ENCODE results near the gene STRN4. TPM values are rescaled to one million over a fixed set of nuclear protein-coding genes. Genes with fewer than 3 reads are reported as not detected.

Gene STRN4
- total and polyA plus RNA-seq, 2 donors (not counting 1 experiment from before 2014, with no cell fraction given) = 111 to 112 TPM

DNA sequence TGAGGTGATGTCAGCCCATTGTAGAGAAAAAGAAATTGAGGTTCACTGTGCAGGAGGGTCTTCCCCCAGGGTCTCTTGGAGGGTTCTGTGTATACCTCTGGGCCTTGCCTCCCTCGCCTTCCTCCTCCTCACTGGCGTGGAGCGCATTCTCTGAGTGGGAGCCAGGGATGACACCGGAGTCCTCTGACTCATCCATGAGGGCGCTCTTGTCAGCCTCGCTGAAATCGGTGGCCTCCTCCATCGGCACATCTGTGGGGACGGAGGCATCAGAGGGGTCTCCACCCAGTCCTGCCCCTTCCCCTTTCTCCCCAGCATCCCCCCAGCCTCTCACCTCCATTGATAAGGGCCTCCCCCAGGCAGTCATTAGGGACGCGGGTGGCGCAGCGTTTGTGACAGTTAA is 45.5 kb downstream of the STRN4 start:
- no peak overlapping the region for H3K4me3 ChIP-seq (ENCODE audit: control extremely low read depth in 1 of 5, extremely low read depth in 1 of 5, insufficient read depth in 1 of 5, low read depth in 2 of 5, low read length in 4 of 5)
- no peaks in the 10 kb centered on the region for H3K27me3 ChIP-seq (replicated peaks in 1 of 4; ENCODE audit: control extremely low read depth in 1 of 4, control insufficient read depth in 3 of 4, insufficient read depth in 4 of 4, low read length in 3 of 4)
- Mint-ChIP-seq H3K27me3 (no peaks in the 10 kb centered on the region), H3K4me1 (peaks cover 10% of the 10 kb centered on the region), H3K27ac (no peak overlapping the region), H3K4me3 (no peak overlapping the region), H3K9me3 (ENCODE audit: insufficient read depth) (no peaks in the 10 kb centered on the region)
- H4K20me1 ChIP-seq (ENCODE audit: control insufficient read depth, insufficient read depth, low read length, poor library complexity, severe bottlenecking) = peaks cover 100% of the 10 kb centered on the region
- TF ChIP-seq EZH2 (IDR thresholded peaks at IDR 0.05; ENCODE audit: borderline replicate concordance, insufficient read depth, low read depth, low read length, poor library complexity, severe bottlenecking) = no peak
- TF ChIP-seq CTCF (IDR thresholded peaks at IDR 0.05) = no peak
- CTCF ChIA-PET = interaction anchor here (10.2 kb wide), 1 partner anchor 24 kb away, joined by 353 read pairs; no protein-coding TSS in a partner anchor
- WGBS (ENCODE audit: insufficient coverage) = 99% methylated on average over 9 of the region's 13 CpGs
- no peak overlapping the region for H3K9ac ChIP-seq (ENCODE audit: low read length)
- ATAC-seq (ENCODE audit: low read depth) (no peak), DNase-seq (no peak)
- H3K36me3 ChIP-seq (replicated peaks in 1 of 2; ENCODE audit: control extremely low read depth in 1 of 2, control insufficient read depth in 1 of 2, extremely low read depth in 1 of 2, insufficient read depth in 2 of 2, low read length in 1 of 2) = peaks cover 7 to 92% of the 10 kb centered on the region in 2 experiments
- H3K9me3 ChIP-seq (ENCODE audit: control extremely low read depth in 1 of 3, control insufficient read depth in 2 of 3, insufficient read depth in 1 of 3, low read length in 2 of 3) = no peaks in the 10 kb centered on the region
- H3K4me1 ChIP-seq (ENCODE audit: control insufficient read depth in 2 of 2, insufficient read depth in 2 of 2, low read length in 2 of 2) = peaks cover 3 to 8% of the 10 kb centered on the region in 2 donors
- no peak overlapping the region for H3K27ac ChIP-seq (ENCODE audit: low read length in 2 of 2)
- no peak overlapping the region for H2AFZ ChIP-seq (ENCODE audit: insufficient read depth, low read depth, low read length, poor library complexity, severe bottlenecking)
- peaks cover 78% of the 10 kb centered on the region for H3K79me2 ChIP-seq (ENCODE audit: control insufficient read depth, insufficient read depth, low read length)
- POLR2A ChIA-PET = no interaction called here
- no peak overlapping the region for H3K4me2 ChIP-seq (replicated peaks; ENCODE audit: low read depth, low read length, poor library complexity, severe bottlenecking)
- intact Hi-C loops (cut with micrococcal nuclease) = no loop called here

- Histone ChIP-seq H3K36me3 (replicated peaks in 1 of 2; ENCODE audit: control extremely low read depth in 1 of 2, control insufficient read depth in 1 of 2, extremely low read depth in 1 of 2, insufficient read depth in 2 of 2, low read length in 1 of 2) (peaks cover 12 to 97% of the 10 kb centered on the region in 2 experiments), H3K27me3 (replicated peaks in 1 of 4; ENCODE audit: control extremely low read depth in 1 of 4, control insufficient read depth in 3 of 4, insufficient read depth in 4 of 4, low read length in 3 of 4) (no peaks in the 10 kb centered on the region), H3K4me1 (ENCODE audit: control insufficient read depth in 2 of 2, insufficient read depth in 2 of 2, low read length in 2 of 2) (no peaks in the 10 kb centered on the region), H3K9ac (ENCODE audit: low read length) (no peak overlapping the region), H4K20me1 (ENCODE audit: control insufficient read depth, insufficient read depth, low read length, poor library complexity, severe bottlenecking) (peaks cover 100% of the 10 kb centered on the region), H3K4me3 (ENCODE audit: control extremely low read depth in 1 of 5, extremely low read depth in 1 of 5, insufficient read depth in 1 of 5, low read depth in 2 of 5, low read length in 4 of 5) (no peak overlapping the region), H3K79me2 (ENCODE audit: control insufficient read depth, insufficient read depth, low read length) (peaks cover 74% of the 10 kb centered on the region), H3K9me3 (ENCODE audit: control extremely low read depth in 1 of 3, control insufficient read depth in 2 of 3, insufficient read depth in 1 of 3, low read length in 2 of 3) (no peaks in the 10 kb centered on the region), H2AFZ (ENCODE audit: insufficient read depth, low read depth, low read length, poor library complexity, severe bottlenecking) (no peak overlapping the region), H3K4me2 (replicated peaks; ENCODE audit: low read depth, low read length, poor library complexity, severe bottlenecking) (no peak overlapping the region), H3K27ac (ENCODE audit: low read length in 2 of 2) (no peak overlapping the region)
- ChIA-PET CTCF (interaction anchor here (1.0 to 10.2 kb wide), 3 partner anchors 26 to 55 kb away, joined by 3 to 353 read pairs (median 3); no protein-coding TSS in a partner anchor), POLR2A (interaction anchor here (0.6 kb wide), 1 partner anchor 10 kb away, joined by 3 read pairs; no protein-coding TSS in a partner anchor)
- 98% methylated on average over 10 of the region's 11 CpGs for WGBS (ENCODE audit: insufficient coverage)
- intact Hi-C loops (cut with micrococcal nuclease) = no loop called here
- Mint-ChIP-seq H3K27me3 (no peaks in the 10 kb centered on the region), H3K27ac (no peak overlapping the region), H3K9me3 (ENCODE audit: insufficient read depth) (no peaks in the 10 kb centered on the region), H3K4me3 (no peak overlapping the region), H3K4me1 (no peaks in the 10 kb centered on the region)
- TF ChIP-seq EZH2 (IDR thresholded peaks at IDR 0.05; ENCODE audit: borderline replicate concordance, insufficient read depth, low read depth, low read length, poor library complexity, severe bottlenecking) = no peak
- TF ChIP-seq CTCF (IDR thresholded peaks at IDR 0.05) = no peak
- no peak for ATAC-seq (ENCODE audit: low read depth)
- DNase-seq = no peak
Observed at GRCh38 chr19:46698395-46699321, 47.6 kb downstream of the STRN4 start.
